ENCODE results near the gene WASHC4. TPM values are rescaled to one million over a fixed set of nuclear protein-coding genes. Genes with fewer than 3 reads are reported as not detected.

Gene WASHC4, protein sequence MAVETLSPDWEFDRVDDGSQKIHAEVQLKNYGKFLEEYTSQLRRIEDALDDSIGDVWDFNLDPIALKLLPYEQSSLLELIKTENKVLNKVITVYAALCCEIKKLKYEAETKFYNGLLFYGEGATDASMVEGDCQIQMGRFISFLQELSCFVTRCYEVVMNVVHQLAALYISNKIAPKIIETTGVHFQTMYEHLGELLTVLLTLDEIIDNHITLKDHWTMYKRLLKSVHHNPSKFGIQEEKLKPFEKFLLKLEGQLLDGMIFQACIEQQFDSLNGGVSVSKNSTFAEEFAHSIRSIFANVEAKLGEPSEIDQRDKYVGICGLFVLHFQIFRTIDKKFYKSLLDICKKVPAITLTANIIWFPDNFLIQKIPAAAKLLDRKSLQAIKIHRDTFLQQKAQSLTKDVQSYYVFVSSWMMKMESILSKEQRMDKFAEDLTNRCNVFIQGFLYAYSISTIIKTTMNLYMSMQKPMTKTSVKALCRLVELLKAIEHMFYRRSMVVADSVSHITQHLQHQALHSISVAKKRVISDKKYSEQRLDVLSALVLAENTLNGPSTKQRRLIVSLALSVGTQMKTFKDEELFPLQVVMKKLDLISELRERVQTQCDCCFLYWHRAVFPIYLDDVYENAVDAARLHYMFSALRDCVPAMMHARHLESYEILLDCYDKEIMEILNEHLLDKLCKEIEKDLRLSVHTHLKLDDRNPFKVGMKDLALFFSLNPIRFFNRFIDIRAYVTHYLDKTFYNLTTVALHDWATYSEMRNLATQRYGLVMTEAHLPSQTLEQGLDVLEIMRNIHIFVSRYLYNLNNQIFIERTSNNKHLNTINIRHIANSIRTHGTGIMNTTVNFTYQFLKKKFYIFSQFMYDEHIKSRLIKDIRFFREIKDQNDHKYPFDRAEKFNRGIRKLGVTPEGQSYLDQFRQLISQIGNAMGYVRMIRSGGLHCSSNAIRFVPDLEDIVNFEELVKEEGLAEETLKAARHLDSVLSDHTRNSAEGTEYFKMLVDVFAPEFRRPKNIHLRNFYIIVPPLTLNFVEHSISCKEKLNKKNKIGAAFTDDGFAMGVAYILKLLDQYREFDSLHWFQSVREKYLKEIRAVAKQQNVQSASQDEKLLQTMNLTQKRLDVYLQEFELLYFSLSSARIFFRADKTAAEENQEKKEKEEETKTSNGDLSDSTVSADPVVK
- 121 and 146 TPM in 2 replicates for total RNA-seq

DNA sequence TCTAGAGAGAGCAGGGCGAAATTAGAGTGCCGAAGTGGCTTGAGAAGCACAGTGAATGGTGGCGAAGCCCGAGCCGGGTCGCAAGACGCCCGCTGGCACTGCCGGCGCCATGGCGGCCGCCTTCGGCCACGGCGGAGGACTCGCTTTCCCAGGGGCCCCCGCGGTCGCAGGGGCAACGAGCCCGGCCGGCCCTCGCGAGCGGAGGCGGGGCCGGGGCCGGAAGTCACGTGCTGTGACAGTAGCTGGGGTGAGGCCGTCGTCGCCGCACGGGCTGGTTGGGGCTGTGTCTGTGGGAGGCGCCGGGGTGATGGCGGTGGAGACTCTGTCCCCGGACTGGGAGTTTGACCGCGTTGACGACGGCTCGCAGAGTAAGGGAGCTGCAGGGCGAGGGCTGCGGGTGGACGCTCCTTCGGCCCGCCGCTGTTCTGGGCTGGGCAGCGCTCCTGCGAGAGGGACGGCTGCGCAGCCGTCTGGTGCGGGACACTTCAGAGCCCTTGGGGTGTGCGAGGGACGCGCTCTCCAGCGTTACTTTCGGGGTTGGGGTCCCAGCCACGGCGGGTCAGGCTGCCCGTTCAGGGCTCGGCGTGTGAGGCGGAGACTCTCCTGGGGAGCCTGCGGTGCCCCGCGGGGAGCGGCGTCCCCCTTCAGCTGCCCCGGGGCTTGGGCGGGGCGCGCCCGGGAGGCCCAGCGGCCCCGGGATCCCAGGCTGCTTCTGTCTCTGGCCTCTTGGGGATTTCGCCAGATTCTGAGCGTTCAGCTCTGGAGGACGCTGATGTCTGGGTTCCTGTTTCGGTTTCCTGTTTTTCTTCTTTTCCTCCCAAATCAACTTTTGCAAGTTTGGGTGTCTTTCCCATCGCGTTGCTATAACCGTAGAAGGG lies at the start of gene WASHC4:
Gene WASHC4, plus strand, starts transcription at position 238 of the 878 bp plus-strand sequence. Its CDS starts 70 bp downstream, at position 308.

DNA sequence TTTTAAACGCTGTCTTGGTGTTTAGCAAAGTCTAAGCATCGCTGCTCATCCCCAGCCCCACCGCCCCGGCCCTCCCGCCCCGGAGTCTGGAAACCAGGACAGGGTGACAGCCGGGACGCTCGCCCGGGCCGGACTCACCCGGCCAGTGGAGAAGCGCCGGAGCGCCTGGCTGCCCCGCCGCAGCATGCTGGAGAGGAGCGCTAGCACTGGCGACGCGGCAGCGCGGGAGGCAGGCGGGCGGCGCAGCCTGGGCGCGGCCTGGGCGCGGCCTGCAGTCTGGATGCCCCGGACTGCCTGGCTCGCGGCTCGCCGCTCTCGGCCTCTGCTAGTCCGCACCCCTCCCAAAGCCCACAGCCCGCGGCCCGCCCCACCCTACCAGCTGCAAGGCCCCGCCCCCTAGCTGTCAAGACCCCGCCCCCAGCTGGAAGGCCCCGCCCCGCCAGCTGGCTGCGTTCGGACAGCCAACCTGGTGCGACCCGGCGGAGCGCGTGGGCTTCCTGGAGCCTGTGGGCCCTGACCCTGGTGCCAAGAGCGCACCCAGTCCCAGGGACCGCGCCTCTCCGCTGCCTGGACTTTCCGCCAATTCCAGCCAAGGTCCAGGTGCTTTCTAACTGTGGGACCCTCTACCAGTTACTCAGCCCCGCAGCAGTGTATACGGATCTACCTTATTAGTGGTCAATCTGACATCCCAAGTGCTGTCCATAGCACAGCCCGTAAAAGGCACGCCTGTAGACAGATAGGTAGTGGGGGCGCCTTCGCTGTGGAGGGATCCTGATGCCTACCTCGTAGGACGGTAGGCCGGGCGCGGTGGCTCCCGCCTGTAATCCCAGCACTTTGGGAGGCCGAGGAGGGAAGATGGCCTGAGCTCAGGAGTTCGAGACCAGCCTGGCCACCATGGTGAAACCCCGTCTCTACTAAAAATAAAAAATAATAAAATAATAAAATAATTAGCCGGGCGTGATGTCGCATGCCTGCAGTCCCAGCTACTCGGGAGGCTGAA lies 23.0 kb upstream of the WASHC4 start, which contains the start of gene ALDH1L2:
Gene ALDH1L2, minus strand, starts transcription at position 208 of the 1,000 bp plus-strand sequence. Its CDS starts 22 bp downstream, at position 186.

Other genes starting within 250 kb of the WASHC4 start
- 3.7 and 4.3 TPM in 2 replicates for gene SLC41A2, start 149.4 kb upstream of the WASHC4 start, total RNA-seq
- gene NOPCHAP1, start 121.4 kb upstream of the WASHC4 start, total RNA-seq, result 5.2 and 8.7 TPM in 2 replicates
- 0.34 and 0.87 TPM in 2 replicates for gene ALDH1L2, start 23.3 kb upstream of the WASHC4 start, total RNA-seq
- 20.2 and 20.3 TPM in 2 replicates for gene APPL2, start 128.4 kb downstream of the WASHC4 start, total RNA-seq
- 8.9 and 17.8 TPM in 2 replicates for gene C12orf75, start 223.0 kb downstream of the WASHC4 start, total RNA-seq

Measured in dermis lymphatic vessel endothelial cell (primary cell).